ENCODE results near the gene OR5B17.

GRCh38 chr11:58391879-58392278 lies 33.0 kb upstream of the OR5B17 start:
- TF ChIP-seq, protein P1, sequence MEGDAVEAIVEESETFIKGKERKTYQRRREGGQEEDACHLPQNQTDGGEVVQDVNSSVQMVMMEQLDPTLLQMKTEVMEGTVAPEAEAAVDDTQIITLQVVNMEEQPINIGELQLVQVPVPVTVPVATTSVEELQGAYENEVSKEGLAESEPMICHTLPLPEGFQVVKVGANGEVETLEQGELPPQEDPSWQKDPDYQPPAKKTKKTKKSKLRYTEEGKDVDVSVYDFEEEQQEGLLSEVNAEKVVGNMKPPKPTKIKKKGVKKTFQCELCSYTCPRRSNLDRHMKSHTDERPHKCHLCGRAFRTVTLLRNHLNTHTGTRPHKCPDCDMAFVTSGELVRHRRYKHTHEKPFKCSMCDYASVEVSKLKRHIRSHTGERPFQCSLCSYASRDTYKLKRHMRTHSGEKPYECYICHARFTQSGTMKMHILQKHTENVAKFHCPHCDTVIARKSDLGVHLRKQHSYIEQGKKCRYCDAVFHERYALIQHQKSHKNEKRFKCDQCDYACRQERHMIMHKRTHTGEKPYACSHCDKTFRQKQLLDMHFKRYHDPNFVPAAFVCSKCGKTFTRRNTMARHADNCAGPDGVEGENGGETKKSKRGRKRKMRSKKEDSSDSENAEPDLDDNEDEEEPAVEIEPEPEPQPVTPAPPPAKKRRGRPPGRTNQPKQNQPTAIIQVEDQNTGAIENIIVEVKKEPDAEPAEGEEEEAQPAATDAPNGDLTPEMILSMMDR (IDR thresholded peaks at IDR 0.05; ENCODE audit: borderline replicate concordance, extremely low read depth, low read length, poor library complexity, severe bottlenecking), result no peak
- no peak for TF ChIP-seq EZH2 (IDR thresholded peaks at IDR 0.05; ENCODE audit: borderline replicate concordance, low read depth, low read length, severe bottlenecking)

All from DND-41 (cell line).